Central memory CD8-positive, alpha-beta T cell (primary cell): ENCODE data around the gene CA6.
"Not testable (repeated sequence)": the region's sequence is repeated elsewhere in the genome, so short reads cannot be mapped to it uniquely, and the experiment has no call there.

ENCODE experiments used
- ATAC-seq: fragments of 150-1000 bp; cut with Tn5 transposase; replicated peaks from 2 replicates; pipeline ENCODE4 v1.10.0; 2022; ENCODE audit warnings: mild to moderate bottlenecking, moderate FRiP score, moderate number of reproducible peaks; ENCODE audit not compliant: poor library complexity, severe bottlenecking; ENCODE audit errors: extremely low read depth
- DNase-seq, 2 donors: peaks; one replicate each; pipeline ENCODE4 v3.0.0; 2021; ENCODE audit warnings: low spot score in 2 of 2
- H3K27ac Mint-ChIP-seq: one replicate; pipeline ENCODE4 v1.8.0; 2022; ENCODE audit warnings: low read depth, mild to moderate bottlenecking, moderate library complexity, mixed read lengths
- H3K27me3 Mint-ChIP-seq: one replicate; pipeline ENCODE4 v1.8.0; 2022; ENCODE audit warnings: mixed read lengths
- H3K36me3 Mint-ChIP-seq: one replicate; pipeline ENCODE4 v1.8.0; 2022; ENCODE audit warnings: mild to moderate bottlenecking, moderate library complexity, mixed read lengths; ENCODE audit not compliant: insufficient read depth
- H3K4me1 Mint-ChIP-seq: one replicate; pipeline ENCODE4 v1.8.0; 2022; ENCODE audit warnings: mixed read lengths
- H3K4me3 Mint-ChIP-seq: one replicate; pipeline ENCODE4 v1.8.0; 2022; ENCODE audit warnings: mild to moderate bottlenecking, moderate library complexity, mixed read lengths
- H3K9me3 Mint-ChIP-seq: one replicate; pipeline ENCODE4 v1.8.0; 2022; ENCODE audit warnings: mixed read lengths

Gene CA6

DNA sequence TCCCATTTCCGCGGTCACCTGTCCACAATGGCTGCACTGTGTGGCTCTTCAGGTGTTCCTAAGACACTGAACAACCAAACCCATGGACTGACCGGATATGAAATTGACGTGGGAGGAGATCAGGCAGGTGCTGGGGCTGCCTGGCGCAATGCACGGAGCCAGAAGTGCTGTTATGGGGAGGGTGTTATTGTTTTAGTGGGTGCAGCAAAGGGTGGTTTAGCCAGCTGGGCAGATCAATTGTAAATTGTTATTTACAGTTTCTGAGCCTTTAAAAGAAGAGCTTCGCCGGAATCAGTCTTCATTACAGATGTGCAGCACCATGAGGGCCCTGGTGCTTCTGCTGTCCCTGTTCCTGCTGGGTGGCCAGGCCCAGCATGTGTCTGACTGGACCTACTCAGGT lies at the start of gene CA6:
Gene CA6, plus strand, starts transcription at position 301 of the 400 bp plus-strand sequence. Its CDS starts 19 bp downstream, at position 320.
- Mint-ChIP-seq H3K9me3 (no peaks in the 10 kb centered on the region), H3K36me3 (no peaks in the 10 kb centered on the region), H3K4me3 (no peak within 1 kb of the TSS), H3K27ac (no peak within 1 kb of the TSS), H3K27me3 (peaks cover 17% of the 10 kb centered on the region), H3K4me1 (peaks cover 12% of the 10 kb centered on the region)
- ATAC-seq = no peak
- DNase-seq = no peak

DNA sequence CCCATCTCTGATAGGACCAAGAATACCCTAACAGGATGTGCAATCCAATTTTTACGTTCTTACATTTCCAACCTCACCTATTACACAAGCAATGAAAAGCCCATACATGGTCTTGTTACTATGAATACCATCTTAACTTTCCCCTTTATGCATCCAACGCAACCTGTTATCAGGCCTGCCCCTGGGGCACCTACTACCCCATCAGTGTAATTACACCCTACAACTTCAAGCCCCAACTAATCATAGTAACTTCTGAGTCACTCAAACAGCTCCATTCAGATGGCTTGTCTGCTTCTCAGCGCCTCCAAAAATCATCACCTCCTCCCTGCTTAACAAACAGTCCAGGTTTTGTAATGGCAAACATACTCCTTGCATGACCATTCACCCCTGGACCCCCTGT lies 48.9 kb upstream of the CA6 start:
- not testable (repeated sequence) for H3K27me3 Mint-ChIP-seq, H3K36me3 Mint-ChIP-seq, H3K27ac Mint-ChIP-seq

DNA sequence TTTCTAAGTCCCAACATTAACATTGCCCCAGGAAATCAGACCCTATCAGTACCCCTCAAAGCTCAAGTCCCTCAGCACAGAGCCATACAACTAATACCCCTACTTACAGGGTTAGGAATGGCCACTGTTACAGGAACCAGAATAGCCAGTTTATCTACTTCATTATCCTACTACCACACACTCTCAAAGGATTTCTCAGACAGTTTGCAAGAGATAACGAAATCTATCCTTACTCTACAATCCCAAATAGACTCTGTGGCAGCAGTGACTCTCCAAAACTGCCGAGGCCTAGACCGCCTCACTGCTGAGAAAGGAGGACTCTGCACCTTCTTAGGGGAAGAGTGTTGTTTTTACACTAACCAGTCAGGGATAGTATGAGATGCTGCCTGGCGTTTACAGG lies 48.2 kb upstream of the CA6 start:
- H3K9me3 Mint-ChIP-seq, H3K4me3 Mint-ChIP-seq, H3K4me1 Mint-ChIP-seq, ATAC-seq, DNase-seq, H3K27me3 Mint-ChIP-seq, H3K36me3 Mint-ChIP-seq, H3K27ac Mint-ChIP-seq: not testable (repeated sequence)

More for the DNA sequence above, 48.9 kb upstream of the CA6 start:
- not testable (repeated sequence) for ATAC-seq, H3K4me1 Mint-ChIP-seq, H3K9me3 Mint-ChIP-seq, DNase-seq, H3K4me3 Mint-ChIP-seq

DNA sequence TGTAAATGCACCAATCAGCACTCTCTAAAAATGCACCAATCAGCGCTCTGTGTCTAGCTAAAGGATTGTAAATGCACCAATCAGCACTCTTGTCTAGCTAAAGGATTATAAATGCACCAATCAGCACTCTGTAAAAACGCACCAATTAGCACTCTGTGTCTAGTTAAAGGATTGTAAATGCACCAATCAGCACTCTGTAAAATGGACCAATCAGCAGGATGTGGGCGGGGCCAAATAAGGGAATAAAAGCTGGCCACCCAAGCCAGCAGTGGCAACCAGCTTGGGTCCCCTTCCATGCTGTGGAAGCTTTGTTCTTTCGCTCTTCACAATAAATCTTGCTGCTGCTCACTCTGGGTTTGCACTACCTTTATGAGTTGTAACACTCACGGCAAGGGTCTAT lies 47.2 kb upstream of the CA6 start:
- H3K9me3 Mint-ChIP-seq, H3K27me3 Mint-ChIP-seq, H3K27ac Mint-ChIP-seq, H3K4me1 Mint-ChIP-seq, H3K36me3 Mint-ChIP-seq, DNase-seq, ATAC-seq, H3K4me3 Mint-ChIP-seq: not testable (repeated sequence)

DNA sequence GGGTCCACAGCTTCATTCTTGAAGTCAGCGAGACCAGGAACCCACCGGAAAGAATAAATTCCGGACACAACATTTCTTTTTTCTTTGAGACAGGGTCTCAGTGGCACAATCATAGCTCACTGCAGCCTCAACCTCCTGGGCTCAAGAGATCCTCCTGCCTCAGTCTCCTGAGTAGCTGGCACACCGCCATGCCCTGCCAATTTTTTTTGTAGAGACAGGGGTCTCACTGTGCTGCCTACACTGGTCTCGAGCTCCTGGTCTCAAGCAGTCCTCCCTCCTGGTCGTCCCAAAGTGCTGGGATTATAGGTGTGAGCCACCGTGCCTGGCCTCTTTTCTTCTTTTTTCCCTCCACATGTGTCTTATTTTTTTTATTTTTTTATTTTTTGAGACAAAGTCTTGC lies 46.6 kb upstream of the CA6 start:
- Mint-ChIP-seq H3K36me3 (peaks cover 1% of the 10 kb centered on the region), H3K9me3 (no peaks in the 10 kb centered on the region), H3K4me3 (no peak overlapping the region), H3K27ac (peak overlapping the region; percentile 87), H3K27me3 (no peaks in the 10 kb centered on the region), H3K4me1 (peaks cover 5% of the 10 kb centered on the region)
- ATAC-seq (no peak), DNase-seq (no peak)

DNA sequence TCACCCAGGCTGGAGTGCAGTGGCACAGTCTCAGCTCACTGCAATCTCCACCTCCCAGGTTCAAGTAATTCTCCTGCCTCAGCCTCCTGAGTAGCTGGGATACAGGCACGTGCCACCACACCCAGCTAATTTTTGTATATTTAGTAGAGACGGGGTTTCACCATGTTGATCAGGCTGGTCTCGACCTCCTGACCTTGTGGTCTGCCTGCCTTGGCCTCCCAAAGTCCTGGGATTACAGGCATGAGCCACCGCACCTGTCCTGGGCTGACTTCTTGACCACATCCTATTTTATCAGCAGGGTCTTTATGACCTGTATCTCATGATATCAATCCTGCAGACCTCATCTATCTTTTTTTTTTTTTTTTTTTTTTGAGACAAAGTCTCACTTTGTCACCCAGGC lies 45.0 kb upstream of the CA6 start:
- H3K9me3 Mint-ChIP-seq, DNase-seq, H3K4me1 Mint-ChIP-seq, H3K27me3 Mint-ChIP-seq, H3K27ac Mint-ChIP-seq, ATAC-seq, H3K4me3 Mint-ChIP-seq, H3K36me3 Mint-ChIP-seq: not testable (repeated sequence)

DNA sequence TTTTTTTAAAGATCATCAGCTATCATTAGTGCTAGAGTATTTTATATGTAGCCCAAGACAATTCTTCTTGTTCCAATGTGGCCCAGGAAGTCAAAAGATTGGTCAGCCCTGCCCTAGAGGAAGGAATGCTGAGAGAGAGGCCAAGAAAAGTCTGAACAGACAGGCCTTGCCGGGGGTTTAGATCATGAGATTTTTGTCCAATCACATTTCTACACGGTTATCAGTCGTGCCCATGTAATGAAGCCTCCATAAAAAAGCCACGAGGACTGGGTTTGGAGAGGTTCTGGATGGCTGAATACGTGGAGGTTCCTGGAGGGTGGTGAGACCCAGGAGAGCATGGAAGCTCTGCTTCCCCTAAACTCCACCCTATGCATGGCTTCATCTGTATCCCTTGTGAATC lies 42.9 kb upstream of the CA6 start:
- ATAC-seq = no peak
- H3K27me3 Mint-ChIP-seq = no peaks in the 10 kb centered on the region

DNA sequence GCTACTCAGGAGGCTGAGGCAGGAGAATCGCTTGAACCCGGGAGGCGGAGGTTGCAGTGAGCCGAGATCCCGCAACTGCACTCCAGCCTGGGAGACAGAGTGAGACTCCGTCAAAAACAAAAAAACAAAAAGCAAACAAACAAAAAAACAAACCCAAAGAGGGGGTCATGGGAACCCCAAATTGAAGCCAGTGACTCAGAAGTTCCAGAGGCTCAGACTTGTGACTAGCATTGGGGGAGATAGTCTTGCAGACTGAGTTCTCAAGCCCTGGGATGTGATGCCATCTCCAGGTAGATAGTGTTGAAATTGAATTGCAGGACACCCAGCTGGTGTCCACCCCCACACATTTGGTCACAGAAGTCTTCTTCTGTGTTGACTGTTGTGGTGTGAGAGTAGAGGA lies 42.3 kb upstream of the CA6 start:
- H3K27ac Mint-ChIP-seq = no peak overlapping the region
- ATAC-seq (no peak), DNase-seq (no peak)
- H3K4me3 Mint-ChIP-seq = no peak overlapping the region
- H3K27me3 Mint-ChIP-seq = no peaks in the 10 kb centered on the region
- no peaks in the 10 kb centered on the region for H3K9me3 Mint-ChIP-seq
- H3K4me1 Mint-ChIP-seq = peaks cover 5% of the 10 kb centered on the region
- H3K36me3 Mint-ChIP-seq = no peaks in the 10 kb centered on the region

More for the DNA sequence above, 42.9 kb upstream of the CA6 start:
- H3K36me3 Mint-ChIP-seq = peaks cover 1% of the 10 kb centered on the region
- no peak for DNase-seq
- H3K27ac Mint-ChIP-seq = no peak overlapping the region
- H3K4me3 Mint-ChIP-seq = no peak overlapping the region
- peaks cover 5% of the 10 kb centered on the region for H3K4me1 Mint-ChIP-seq
- no peaks in the 10 kb centered on the region for H3K9me3 Mint-ChIP-seq

DNA sequence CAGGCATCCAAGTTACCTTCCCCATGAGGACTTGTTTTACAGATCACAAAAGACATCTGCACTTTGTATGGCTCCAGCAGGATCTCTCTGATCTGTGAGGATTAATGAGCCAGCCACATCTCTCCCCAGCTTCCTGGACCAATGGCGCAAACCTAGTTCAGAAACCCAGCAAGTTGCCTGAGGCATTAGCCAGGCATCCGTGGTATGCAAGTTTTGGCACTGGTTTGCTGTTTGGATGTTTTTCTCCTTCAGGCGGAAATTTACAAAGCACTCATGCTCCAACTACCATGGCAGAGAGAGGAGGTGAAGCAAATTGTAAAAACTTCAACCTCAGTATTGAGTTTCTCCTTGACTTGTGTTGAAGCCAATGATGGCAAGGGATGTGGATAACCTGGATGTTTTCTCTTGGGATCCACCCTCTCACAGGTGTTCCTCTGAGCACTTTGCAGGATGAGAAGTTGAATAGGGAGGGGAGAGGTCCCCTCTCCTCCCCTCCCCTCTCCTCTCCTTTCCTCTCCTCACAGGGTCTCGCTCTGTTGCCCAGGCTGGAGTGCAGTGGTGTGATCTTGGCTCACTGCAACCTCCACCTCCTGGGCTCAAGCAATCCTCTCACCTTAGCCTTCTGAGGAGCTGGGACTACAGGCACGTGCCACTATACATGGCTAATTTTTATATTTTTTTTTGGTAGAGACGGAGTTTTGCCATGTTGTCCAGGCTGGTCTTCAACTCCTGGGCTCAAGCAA lies 41.6 kb upstream of the CA6 start:
- Mint-ChIP-seq H3K4me1 (peaks cover 5% of the 10 kb centered on the region), H3K27ac (no peak overlapping the region), H3K27me3 (no peaks in the 10 kb centered on the region), H3K4me3 (no peak overlapping the region), H3K36me3 (no peaks in the 10 kb centered on the region), H3K9me3 (no peaks in the 10 kb centered on the region)
- ATAC-seq = no peak
- no peak for DNase-seq

DNA sequence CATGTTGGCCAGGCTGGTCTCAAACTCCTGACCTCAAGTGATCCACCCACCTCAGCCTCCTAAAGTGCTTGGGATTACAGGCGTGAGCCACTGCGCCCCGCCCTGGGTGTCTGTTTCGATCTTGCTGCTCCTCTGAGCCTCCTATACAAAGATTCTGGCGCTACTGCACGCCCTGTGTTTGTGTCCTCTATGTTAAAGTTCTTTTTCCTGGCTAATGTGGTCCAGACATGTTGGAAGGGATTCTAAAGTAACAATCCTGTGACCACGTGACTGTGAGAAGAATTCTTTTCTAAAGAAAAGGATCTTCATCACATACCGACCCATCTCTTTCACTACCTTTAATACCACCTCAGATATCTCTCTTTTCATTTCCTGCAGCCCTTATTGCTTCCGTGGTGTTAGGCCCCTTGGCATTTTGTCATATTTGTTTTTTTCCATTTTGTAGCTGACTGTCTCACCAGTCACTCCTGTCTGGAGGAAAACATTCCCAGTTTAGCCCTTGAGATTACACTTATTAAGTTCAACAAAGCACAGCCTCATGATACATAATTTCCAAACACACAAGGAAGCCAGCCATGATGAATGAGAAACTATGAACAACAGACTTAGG lies 40.0 kb upstream of the CA6 start:
- Mint-ChIP-seq H3K9me3 (no peaks in the 10 kb centered on the region), H3K36me3 (no peaks in the 10 kb centered on the region), H3K27ac (peak overlapping the region; percentile 75), H3K4me3 (no peak overlapping the region), H3K4me1 (peaks cover 6% of the 10 kb centered on the region), H3K27me3 (no peaks in the 10 kb centered on the region)
- no peak for ATAC-seq
- no peak for DNase-seq

DNA sequence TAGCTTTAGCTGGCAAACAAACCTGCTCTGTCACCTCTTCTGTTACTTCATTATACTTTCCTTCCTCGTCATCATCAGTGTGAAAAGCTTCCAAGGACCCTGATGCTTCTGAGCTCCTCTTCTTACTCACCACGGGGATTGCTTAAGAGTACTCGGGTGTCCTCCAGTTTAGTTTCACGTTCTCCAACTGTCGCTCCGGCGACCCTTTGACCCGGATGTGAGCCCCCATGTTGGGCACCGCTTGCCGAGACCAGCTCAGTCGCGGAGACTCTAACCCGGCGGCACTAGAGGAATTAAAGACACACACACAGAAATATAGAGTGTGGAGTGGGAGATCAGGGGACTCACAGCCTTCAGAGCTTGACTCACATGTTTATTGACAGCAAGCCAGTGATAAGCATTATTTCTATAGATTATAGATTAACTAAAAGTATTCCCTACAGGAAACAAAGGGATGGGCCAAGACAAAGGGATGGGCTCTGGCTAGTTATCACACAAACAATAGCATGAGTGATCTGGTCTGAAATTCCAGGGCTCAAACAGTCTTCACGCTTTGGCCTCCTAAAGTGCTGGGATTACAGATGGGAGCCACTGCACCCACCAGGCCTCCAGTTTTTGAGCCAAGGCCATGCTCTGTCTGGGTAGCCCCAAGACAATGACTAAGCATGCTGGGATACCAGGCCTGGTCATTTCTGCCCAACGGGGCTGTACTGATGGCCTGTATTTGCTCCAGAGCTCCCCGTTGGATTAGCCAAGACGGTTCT lies 37.1 kb upstream of the CA6 start:
- no peak overlapping the region for H3K27ac Mint-ChIP-seq
- H3K36me3 Mint-ChIP-seq = peaks cover 2% of the 10 kb centered on the region
- H3K4me1 Mint-ChIP-seq = peaks cover 6% of the 10 kb centered on the region
- no peak overlapping the region for H3K4me3 Mint-ChIP-seq
- ATAC-seq (no peak), DNase-seq (no peak)
- H3K27me3 Mint-ChIP-seq = no peaks in the 10 kb centered on the region
- no peaks in the 10 kb centered on the region for H3K9me3 Mint-ChIP-seq

DNA sequence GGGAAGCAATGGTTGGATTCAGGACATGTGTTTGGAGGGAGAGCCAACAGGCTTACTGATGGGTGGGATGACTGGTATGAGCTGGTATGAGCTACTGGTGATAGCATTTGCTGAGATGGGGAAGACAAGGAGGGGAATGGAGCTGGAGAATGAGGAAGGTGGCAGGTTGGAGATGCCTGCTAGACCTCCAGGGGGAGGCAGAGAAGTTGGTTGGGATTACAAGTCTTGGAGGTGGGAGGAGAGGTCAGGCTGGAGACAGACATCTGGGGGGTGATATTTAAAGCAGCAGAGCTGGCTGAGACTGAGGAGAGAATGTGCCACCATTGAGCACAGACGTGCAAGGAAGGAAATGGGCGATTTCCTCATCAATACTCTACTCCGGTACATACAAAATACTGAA lies 35.3 kb upstream of the CA6 start:
- Mint-ChIP-seq H3K4me1 (peaks cover 6% of the 10 kb centered on the region), H3K27ac (no peak overlapping the region), H3K9me3 (no peaks in the 10 kb centered on the region), H3K4me3 (no peak overlapping the region), H3K36me3 (peaks cover 2% of the 10 kb centered on the region), H3K27me3 (no peaks in the 10 kb centered on the region)
- DNase-seq (no peak), ATAC-seq (no peak)

DNA sequence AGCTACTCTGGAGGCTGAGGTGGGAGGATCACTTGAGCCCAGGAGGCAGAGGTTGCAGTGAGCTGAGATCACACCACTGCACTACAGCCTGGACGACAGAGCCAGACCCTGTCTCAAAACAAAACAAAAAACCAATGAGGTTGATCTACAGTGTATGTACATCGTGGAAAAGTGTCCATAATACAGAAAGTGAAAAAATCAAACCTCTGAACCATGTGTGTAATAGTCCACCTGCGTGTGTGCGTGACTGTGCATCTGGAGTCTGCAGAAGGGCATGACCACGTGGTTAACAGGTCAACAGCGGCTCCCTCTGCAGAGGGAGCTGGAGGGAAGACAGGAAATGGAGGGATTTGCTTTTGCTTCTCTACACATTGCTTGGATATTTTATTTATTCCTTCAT lies 34.8 kb upstream of the CA6 start:
- DNase-seq (no peak), ATAC-seq (no peak)
- H3K27ac Mint-ChIP-seq = no peak overlapping the region
- H3K4me3 Mint-ChIP-seq = no peak overlapping the region
- H3K9me3 Mint-ChIP-seq = no peaks in the 10 kb centered on the region
- H3K27me3 Mint-ChIP-seq = no peaks in the 10 kb centered on the region
- peaks cover 6% of the 10 kb centered on the region for H3K4me1 Mint-ChIP-seq
- H3K36me3 Mint-ChIP-seq = peaks cover 2% of the 10 kb centered on the region
